Measurements from ENCODE around the gene CGNL1.

CGNL1 gene

DNA sequence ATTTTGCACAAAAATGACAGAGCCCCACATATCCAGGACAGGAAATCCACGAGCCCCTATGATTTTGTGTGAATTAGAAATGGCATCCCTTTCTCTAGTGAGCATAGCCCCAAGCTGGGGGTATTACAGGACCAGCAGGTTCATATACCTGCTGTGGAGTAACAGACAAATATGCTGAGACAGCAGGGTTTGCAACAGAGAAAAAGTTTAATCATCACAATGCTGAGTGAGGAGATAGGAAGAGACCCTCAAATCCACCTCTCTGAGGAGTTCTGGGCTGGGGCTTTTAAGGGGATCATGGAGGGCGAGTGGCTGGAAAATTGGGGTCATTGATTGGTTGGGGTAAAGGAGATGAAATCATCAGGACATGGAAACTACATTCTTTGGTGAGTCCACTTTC, 207.0 kb downstream of the CGNL1 start:
- DNase-seq, result no peak

DNA sequence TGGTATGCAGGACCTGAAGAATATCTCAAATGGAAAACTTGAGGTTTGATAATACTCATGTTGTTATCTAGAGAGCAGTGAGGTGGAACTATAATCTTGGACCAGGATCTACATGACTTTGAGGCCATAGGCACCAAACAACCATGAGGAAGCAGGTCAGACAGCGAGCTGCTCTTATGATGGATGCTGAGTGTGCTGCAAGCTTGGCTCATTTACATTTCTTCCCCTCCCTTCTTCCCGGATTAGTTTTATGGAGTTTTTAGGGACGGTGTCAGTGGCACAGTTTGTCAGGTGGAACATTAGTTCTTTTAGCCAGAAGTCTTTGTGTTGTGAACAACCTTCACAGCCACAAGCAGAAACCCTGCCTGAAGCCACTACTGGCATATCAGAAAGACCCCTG, 207.4 kb downstream of the CGNL1 start:
- DNase-seq, result no peak

DNA sequence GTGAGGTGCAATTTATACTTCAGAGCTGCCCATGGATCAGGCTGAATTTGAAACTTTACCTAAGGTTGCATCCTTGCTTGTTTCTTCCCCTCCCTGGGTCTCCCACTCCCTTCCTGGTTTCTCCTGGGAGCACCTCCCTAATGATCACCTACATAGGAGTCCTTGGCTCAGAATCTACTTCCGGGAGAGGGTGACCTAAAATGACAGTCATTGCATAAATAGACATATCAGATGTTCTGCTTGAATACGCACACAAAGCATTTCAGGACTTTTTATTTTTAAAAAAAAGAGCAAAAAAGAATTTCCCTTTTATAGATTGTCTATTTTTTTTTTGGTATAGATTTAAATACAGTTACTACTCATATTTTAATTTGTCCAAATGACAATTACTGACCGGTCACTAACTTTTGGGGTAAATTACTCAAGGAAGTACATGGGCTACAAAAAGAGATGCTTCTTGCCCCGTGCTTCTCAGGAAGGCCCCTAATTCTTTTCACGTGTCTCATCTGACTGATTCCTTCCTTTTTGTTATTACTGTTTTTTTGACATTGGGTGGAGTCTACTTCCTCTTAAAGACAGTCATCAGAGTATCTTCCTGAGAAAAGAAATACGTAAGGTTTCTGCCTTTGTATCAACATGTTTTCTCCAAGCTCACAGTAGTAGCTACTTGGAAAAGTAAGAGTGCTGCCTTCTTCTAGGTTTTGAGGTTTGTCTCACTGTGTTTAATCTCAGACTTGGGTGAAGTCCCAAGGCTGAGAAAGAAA, 210.5 kb downstream of the CGNL1 start:
- DNase-seq, result no peak

DNA sequence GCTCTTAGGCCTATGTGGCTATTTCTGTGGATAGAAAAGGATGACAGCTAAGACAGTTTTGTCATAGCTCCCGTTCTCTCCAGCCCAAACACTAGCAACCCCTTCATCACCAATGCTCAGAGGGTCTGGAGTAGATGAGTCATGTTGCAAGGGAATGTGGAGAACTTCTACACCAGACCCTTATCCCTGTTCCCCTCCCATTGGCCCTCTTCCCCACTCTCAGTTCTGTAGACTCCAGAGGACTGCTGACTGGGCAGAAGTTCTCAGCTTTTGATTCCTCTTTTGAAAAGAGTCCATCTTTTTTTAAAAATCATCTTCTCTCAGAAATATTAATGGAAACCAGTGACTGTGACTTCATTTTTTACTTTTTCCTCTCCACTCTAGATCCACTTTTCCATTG, 213.0 kb downstream of the CGNL1 start:
- no peak for DNase-seq

DNA sequence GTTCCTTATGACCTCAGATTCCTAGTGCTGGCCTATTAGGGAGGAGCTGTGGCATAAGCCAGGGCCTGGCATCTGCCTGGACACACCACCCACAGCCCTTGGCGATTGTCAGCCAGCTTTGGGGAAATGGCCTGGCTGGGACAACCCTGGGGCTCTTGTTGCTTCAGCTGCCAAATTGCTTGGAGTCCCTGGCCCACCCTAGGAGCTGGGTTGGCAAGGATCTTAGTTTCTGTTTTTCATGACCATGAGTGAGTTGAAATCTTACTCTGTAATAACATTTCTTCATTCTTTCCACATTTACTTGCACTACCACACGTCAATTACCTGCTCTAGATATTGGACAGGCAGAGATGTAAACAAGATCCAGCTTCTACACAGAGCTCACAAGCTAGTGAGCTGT, 213.4 kb downstream of the CGNL1 start:
- DNase-seq, result no peak

DNA sequence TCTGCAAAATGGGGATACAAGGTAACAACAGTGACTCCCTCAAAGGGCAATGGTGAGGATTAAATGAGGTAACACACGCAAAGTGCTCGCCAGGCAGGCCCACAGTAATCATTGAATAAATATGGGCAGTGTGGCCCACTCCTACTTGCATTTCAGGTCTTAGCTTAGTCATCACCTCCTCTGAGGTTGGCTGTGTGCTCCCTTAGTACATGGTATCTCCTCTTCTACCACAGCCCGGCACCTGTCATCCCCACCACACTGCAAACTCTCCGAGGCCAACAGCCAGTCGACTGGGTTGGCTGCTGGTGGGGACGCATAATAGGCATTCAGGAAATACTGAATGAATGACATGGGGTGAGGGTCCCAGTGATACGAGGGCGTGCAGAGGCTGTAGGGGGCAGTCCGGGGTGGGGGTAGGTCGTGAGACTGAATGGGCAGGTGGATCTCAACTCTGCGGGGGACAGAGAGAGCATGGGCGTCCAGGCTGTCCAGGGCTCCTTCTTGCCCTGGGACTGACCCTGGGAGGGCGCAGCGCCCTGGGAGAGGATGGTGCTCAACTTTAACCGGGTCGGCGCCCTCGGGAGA, 215.0 kb downstream of the CGNL1 start:
- DNase-seq, result no peak

DNA sequence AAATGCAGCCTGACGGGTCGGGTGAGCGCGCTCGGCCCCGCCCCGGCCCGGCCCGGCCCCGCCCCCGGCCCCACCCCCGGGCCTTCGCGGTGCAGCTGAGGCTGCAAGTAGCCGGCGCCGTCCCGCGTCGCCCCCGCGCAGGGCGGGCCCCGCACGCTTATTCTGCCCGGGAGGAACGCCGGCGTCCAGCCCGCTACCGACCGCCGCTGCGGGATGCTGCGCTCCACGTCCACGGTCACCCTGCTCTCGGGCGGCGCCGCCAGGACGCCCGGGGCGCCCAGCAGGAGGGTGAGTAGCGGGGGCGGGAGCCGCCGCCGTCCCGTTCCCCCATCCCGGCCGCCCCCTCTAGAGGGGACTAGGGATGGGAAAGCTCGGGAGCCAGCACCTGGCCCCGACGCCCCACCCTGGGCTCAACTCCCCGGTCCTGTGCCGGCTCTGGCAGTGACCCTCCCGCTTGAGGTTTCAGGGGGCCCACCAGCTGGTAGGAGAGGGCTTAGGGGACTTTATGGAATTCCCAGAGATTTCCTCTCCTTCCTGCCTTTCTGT, 215.6 kb downstream of the CGNL1 start, which contains the start of gene MYZAP:
TSS of gene MYZAP (plus strand) at position 83 of the 546 bp plus-strand sequence. CDS start at position 214, 131 bp downstream.
- peak; percentile 40 to 44 for DNase-seq

DNA sequence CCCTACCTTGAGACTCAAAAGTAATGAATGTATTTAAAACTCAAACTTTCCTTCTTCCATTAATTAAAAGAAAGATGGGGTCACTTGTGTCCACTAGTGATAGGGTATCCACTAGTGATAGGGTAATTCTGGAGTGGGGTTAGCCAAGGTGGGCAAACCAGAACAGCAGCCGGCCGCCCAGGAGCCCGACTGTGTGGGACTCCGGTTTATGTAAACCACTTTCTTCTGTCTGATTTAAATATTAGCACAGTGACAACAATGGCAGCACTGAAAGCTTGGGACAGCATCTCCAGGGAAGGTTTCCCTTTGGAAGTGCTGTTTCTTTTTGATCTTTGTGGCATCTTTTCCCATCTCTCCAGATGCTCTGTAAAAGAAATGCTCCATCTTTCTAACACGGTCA, 216.1 kb downstream of the CGNL1 start:
- DNase-seq, result no peak

DNA sequence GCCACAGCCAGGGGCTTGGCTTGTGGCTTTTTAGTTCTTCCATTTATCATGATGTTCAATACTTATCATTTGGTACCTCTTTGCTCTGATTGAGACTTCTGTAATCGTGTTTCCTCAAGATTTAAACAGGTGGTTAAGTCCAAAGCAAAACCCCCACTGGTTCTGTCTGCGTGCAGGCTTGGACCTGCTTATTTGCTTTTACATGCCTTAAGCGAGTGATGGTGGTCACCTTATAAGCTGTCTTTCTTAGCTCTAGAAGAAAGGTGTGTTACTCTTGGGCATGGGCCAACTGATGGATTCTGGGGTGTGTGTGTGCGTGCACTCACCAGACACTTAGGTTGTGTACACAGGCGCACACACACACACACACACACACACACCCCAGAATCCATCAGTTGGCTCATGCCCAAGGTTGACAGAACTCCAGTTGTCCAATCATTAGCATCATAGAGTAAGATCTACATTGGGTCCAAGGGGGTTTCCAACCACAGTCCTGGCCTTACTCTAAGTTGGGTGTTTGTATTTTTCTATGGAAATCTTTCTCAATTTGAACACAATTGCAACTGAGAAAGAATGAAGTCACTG, 216.6 kb downstream of the CGNL1 start:
- no peak for DNase-seq

DNA sequence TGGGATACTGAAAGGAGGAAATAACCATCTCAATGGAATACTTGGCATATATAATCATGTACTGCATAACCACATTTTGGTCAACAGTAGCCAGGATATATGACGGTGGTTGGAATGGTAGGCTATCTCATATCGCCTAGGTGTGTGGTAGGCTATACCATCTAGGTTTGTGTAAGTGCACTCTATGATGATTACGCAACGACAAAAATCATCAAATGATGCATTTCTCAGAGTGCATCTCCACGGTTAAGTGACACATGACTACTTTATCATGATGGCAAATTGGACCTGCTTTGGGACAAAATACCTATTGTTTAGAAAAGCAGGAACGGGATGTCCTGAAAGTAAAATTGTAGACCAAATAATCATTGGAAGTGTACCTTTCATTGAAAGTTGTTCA, 218.2 kb downstream of the CGNL1 start:
- DNase-seq, result no peak

DNA sequence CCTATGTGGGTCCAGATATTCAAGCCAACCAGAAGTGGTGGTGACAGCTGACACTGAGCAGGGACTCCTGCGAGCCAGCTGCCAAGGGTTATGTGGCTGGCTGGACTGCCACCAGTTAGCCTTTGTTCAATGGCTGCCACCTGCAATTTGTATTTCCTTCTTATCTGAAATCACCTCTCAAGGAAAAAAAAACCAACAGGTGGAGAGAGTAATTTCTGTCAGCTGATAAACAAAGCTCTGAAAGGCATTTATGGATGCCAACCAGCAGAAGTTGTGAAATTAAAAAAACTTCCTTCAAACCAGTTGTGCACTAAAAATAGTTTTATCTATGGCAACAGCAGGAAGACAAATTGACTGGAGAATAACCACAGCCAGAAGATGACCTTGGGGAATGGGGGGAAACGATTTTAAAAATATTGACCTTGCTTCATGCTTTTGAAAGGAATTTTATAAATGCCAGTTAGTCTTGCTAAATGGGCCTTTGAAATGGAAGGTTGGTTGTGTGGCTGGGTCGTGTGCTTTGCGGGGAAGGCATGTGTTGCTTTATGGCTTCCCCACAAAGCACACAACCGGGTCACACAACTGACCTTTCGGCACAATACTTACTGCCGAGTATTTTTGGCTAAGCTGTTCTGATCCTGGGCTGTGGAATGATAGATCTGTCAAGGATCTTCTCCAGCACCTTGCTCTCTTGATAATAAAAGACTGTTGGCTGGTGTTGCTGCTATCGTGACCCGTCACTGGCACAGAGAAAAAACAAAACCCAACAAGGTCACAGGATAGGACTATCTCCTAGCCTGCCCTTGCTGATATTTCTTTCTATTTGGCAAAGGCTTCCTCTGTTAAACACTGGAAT, 218.9 kb downstream of the CGNL1 start:
- DNase-seq, result no peak

DNA sequence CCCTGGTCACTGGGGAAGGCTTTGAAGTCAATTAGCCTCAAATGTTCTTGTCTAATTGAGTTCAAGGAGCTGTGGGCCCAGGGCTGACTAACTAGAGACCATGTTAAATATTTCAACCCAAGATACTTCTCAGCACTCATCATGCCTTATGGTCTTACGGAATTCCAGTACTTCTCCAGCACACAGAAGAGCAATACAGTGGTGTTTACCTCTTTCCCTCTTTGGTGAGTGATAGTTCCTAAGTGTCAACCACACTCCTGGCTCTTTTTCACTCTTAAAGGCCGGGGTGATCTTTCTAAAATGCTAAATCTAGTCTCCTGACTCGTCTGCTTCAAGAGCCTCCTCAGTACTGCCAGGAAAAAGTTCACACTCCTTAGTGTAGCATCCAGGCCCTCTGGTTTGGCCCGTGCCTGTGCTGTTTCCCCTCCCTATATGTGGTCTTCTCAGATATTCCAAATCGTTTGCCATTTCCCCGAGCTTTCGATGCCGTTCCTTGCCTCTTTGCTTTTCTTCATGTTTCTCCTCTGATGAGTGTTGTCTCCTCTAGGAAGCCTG, 220.1 kb downstream of the CGNL1 start:
- DNase-seq, result no peak

DNA sequence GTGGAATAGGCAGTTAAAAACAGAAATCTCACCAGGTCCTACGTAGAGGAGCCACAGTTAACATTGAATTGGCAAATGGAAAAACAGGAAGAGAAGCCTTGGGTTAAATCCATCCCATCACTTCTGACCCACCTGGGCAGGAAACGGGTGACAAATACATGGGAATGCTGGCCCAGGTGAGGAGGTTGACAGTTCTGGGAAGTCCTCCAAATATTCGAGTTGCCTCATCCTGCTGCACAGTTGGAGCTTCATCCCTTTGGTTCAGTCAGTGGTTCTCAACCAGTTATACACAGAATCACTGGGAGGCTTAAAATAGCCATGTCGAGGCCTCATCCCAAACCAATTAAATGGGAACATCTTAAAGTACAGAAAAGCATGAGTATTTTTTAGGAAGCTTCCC, 220.7 kb downstream of the CGNL1 start:
- DNase-seq, result no peak

DNA sequence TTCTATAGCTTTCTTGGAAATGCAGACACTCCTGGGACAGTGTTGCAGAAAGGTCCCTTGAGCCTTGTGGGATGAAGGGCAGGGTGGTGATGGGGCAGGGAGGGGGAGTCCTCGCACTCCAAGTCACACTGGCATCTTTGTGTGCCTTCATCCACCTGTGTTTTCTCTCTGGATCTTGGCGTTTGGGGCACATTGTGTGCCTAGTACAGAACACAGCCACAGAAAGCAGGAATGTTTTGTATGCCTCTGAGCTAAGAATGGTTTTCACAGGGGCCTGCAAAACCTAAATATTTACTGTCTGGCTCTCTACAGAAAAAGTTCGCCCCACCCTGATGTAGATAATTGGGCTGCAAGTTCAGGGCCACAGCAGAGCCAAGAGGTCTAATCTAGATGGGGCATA, 221.1 kb downstream of the CGNL1 start:
- no peak for DNase-seq

DNA sequence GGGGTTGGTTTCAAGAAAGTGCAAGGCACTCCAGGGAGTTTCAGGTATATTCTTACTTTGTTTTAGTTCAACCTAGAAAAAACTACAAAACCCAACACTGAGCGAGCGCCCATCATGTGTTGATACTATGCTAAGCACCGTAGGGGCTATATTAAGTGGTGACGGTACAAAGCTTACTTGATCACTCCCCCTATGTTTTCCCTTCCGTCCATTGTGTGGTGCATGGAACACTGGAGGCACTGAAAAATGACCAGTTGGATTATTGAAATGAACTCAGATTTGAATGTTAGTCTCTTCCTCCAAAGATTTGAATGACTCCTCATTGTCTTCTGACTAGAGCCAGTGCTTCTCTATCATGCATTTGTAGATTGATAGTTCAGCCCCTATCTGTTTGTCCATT, 222.0 kb downstream of the CGNL1 start:
- DNase-seq, result no peak

DNA sequence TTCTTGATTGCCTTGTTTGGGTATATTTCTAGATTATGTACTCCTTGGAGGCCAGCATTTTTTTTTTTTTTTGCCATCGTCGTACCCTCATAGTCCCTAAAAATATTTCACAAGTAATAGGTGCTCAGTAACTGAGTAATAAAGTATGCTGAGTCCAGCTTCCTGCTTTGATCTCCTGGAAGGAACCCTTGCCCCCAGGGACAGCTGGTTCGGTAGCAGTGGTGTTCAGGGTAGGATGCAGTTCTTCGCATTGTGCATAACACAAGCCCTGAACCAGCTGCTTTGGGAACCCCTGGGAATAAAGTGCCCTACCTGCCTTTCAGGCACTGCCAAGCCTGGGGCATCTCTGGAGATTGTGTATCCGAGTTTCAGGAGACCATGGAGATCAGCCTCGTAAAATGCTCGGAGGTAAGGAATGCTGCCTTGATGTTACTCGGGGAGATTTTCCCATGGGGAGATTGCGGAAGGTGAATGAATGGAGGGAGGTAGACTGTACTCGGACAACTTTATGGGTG, 223.0 kb downstream of the CGNL1 start:
- no peak for DNase-seq

DNA sequence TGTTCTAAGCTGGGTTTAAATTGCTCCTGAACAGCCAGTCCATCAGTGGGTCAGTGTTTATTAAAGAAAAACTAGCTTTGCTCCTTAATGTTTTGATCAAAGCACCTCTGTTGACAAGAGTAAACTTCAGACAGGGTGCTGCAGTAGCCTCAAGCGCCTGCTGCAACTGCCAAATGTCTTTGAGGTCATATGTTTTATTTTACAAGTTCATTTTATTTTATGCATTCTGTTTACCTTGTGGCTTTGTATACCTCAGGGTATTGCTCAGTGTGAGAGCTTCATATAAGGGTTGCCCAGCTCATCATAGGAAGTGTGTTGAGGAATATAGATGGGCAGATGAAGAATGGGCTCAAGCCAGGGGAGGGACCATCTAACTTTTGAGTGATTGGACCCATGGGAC, 223.9 kb downstream of the CGNL1 start:
- no peak for DNase-seq

Data from stimulated activated CD4-positive, alpha-beta T cell treated with anti-CD3 and anti-CD28 coated beads, Interleukin-2, amount 100 ng/mL, for 48 hours (primary cell).